LNCaP clone FGC (cell line): ENCODE results near the gene OXCT1.
A peak's percentile ranks its signal among the peaks of the same experiment; 100 is the strongest.

Experiments
- DNase-seq: peaks from one replicate; pipeline ENCODE4 v3.0.0-alpha.2; 2011; ENCODE audit warnings: low read depth
- H3K4me3 ChIP-seq: 2 replicates; pipeline ENCODE4 v1.5.1; 2011; ENCODE audit warnings: mild to moderate bottlenecking, low read depth, low read length, control low read depth
- CTCF ChIP-seq: IDR thresholded peaks from 2 replicates; pipeline ENCODE4 v1.5.1; 2012; ENCODE audit warnings: mild to moderate bottlenecking; ENCODE audit not compliant: control insufficient read depth, insufficient read depth; ENCODE audit errors: extremely low read depth

The OXCT1 gene

GRCh38 chr5:41770799-41771198 lies 99.4 kb downstream of the OXCT1 start:
- no peak for TF ChIP-seq CTCF
- no peak for DNase-seq
- H3K4me3 ChIP-seq: no peak overlapping the region

GRCh38 chr5:41768692-41769091 lies 101.5 kb downstream of the OXCT1 start:
- DNase-seq: no peak
- H3K4me3 ChIP-seq: no peak overlapping the region
- no peak for TF ChIP-seq CTCF

GRCh38 chr5:41764650-41765049 lies 105.6 kb downstream of the OXCT1 start:
- no peak for TF ChIP-seq CTCF
- H3K4me3 ChIP-seq: no peak overlapping the region
- DNase-seq: no peak

- TF ChIP-seq CTCF: no peak
- no peak overlapping the region for H3K4me3 ChIP-seq
- DNase-seq: no peak
Measured at GRCh38 chr5:41763574-41763973, 106.7 kb downstream of the OXCT1 start.

GRCh38 chr5:41763081-41763480 lies 107.1 kb downstream of the OXCT1 start:
- no peak for TF ChIP-seq CTCF
- DNase-seq: no peak

GRCh38 chr5:41762426-41762825 lies 107.8 kb downstream of the OXCT1 start:
- H3K4me3 ChIP-seq: no peak overlapping the region
- DNase-seq: no peak
- no peak for TF ChIP-seq CTCF

More at GRCh38 chr5:41763081-41763480, 107.1 kb downstream of the OXCT1 start:
- H3K4me3 ChIP-seq: no peak overlapping the region

- DNase-seq: peak; percentile 79
- no peak overlapping the region for H3K4me3 ChIP-seq
- TF ChIP-seq CTCF: no peak
Measured at GRCh38 chr5:41761663-41762062, 108.6 kb downstream of the OXCT1 start.
